Neural cell (in vitro differentiated cells): ENCODE measurements around the gene KATNAL1. TPM values are rescaled to one million over a fixed set of nuclear protein-coding genes. Genes with fewer than 3 reads are reported as not detected.
"Not testable (repeated sequence)": the region's sequence is repeated elsewhere in the genome, so short reads cannot be mapped to it uniquely, and the experiment has no call there.

Source experiments
- H2AFZ ChIP-seq: fragments of 200-600, 300-800 bp; sonication (generic), shearing (Covaris generic); 2 replicates; pipeline ENCODE4 v1.6.0; 2014; ENCODE audit warnings: low read depth, mild to moderate bottlenecking, antibody characterized with exemption, low read length, moderate library complexity
- H3F3A ChIP-seq: fragments of 200-600 bp; shearing (Covaris generic); 2 replicates; pipeline ENCODE4 v1.6.1; 2016; ENCODE audit warnings: mild to moderate bottlenecking, moderate library complexity, mixed read lengths, antibody characterized with exemption, low read length; ENCODE audit not compliant: insufficient read depth, poor library complexity, severe bottlenecking
- H3K27ac ChIP-seq: fragments of 200-600, 300-800 bp; sonication (generic), shearing (Covaris generic); 2 replicates; pipeline ENCODE4 v1.5.1; 2014; ENCODE audit warnings: mild to moderate bottlenecking, low read length, moderate library complexity
- H3K27me3 ChIP-seq: fragments of 300-800, 200-600 bp; sonication (generic), shearing (Covaris generic); 2 replicates; pipeline ENCODE4 v1.6.0; 2014; ENCODE audit warnings: mild to moderate bottlenecking, low read depth, low read length, moderate library complexity; ENCODE audit not compliant: insufficient read depth
- H3K36me3 ChIP-seq: fragments of 300-800, 200-600 bp; sonication (generic), shearing (Covaris generic); 2 replicates; pipeline ENCODE4 v1.5.1; 2014; ENCODE audit warnings: mild to moderate bottlenecking, antibody characterized with exemption, low read length, moderate library complexity; ENCODE audit not compliant: insufficient read depth
- H3K4me2 ChIP-seq: fragments of 300-800, 200-600 bp; sonication (generic), shearing (Covaris generic); 2 replicates; pipeline ENCODE4 v1.6.0; 2014; ENCODE audit warnings: mild to moderate bottlenecking, low read length
- H3K4me3 ChIP-seq: fragments of 300-800, 200-600 bp; sonication (generic), shearing (Covaris generic); 2 replicates; pipeline ENCODE4 v1.5.1; 2014; ENCODE audit warnings: mild to moderate bottlenecking, low read length, moderate library complexity
- H3K79me2 ChIP-seq: fragments of 200-600 bp; shearing (Covaris generic); replicated peaks from 2 replicates; pipeline ENCODE4 v1.6.0; 2014; ENCODE audit warnings: mild to moderate bottlenecking, low read length, moderate library complexity; ENCODE audit not compliant: insufficient read depth
- H3K9ac ChIP-seq: fragments of 300-800, 200-600 bp; sonication (generic), shearing (Covaris generic); 2 replicates; pipeline ENCODE4 v1.6.1; 2016; ENCODE audit warnings: mild to moderate bottlenecking, low read length, mixed read lengths
- H3K9me2 ChIP-seq: fragments of 200-600 bp; shearing (Covaris generic); 2 replicates; pipeline ENCODE4 v1.6.1; 2016; ENCODE audit warnings: mild to moderate bottlenecking, low read length, mixed read lengths; ENCODE audit not compliant: insufficient read depth
- H3K9me3 ChIP-seq: fragments of 200-600, 300-800 bp; sonication (generic), shearing (Covaris generic); 2 replicates; pipeline ENCODE4 v1.6.1; 2016; ENCODE audit warnings: mild to moderate bottlenecking, mixed run types, low read length, moderate library complexity, mixed read lengths
- H4K20me1 ChIP-seq: fragments of 200-600 bp; shearing (Covaris generic); 2 replicates; pipeline ENCODE4 v1.6.1; 2016; ENCODE audit warnings: mild to moderate bottlenecking, mixed run types; ENCODE audit not compliant: insufficient read depth
- CTCF ChIP-seq: fragments of 450-650 bp; IDR thresholded peaks from 2 replicates; pipeline ENCODE4 v1.5.1; 2014; ENCODE audit warnings: antibody characterized with exemption, mild to moderate bottlenecking, moderate library complexity; ENCODE audit not compliant: poor library complexity, severe bottlenecking
- EP300 ChIP-seq: fragments of 450-650 bp; conservative IDR thresholded peaks from 2 replicates; pipeline ENCODE4 v1.6.1; 2014; ENCODE audit warnings: antibody characterized with exemption, mild to moderate bottlenecking, moderate library complexity; ENCODE audit not compliant: poor library complexity, severe bottlenecking
- EZH2 ChIP-seq: fragments of 200-600, 300-800 bp; shearing (Covaris generic), sonication (generic); IDR thresholded peaks from 2 replicates; pipeline ENCODE4 v1.6.1; 2014; ENCODE audit warnings: antibody characterized with exemption, low read length, borderline replicate concordance, mild to moderate bottlenecking; ENCODE audit not compliant: insufficient read depth, poor library complexity, severe bottlenecking
- MXI1 ChIP-seq: fragments of 450-650 bp; conservative IDR thresholded peaks from 2 replicates; pipeline ENCODE4 v1.6.1; 2014; ENCODE audit warnings: antibody characterized with exemption, mild to moderate bottlenecking; ENCODE audit not compliant: poor library complexity, severe bottlenecking
- POLR2AphosphoS5 ChIP-seq: IDR thresholded peaks from 2 replicates; pipeline ENCODE4 v1.6.1; 2012
- RAD21 ChIP-seq: fragments of 450-650 bp; conservative IDR thresholded peaks from 2 replicates; pipeline ENCODE4 v1.6.1; 2014; ENCODE audit warnings: antibody characterized with exemption, mild to moderate bottlenecking, moderate library complexity
- REST ChIP-seq: IDR thresholded peaks from 2 replicates; pipeline ENCODE4 v1.6.1; 2012; ENCODE audit warnings: borderline replicate concordance
- SMC3 ChIP-seq: fragments of 450-650 bp; conservative IDR thresholded peaks from 2 replicates; pipeline ENCODE4 v1.6.1; 2014; ENCODE audit warnings: antibody characterized with exemption, mild to moderate bottlenecking, moderate library complexity; ENCODE audit not compliant: poor library complexity
- TAF1 ChIP-seq: IDR thresholded peaks from 2 replicates; pipeline ENCODE4 v1.6.1; 2012; ENCODE audit warnings: low read depth
- polyA plus RNA-seq: library from polyadenylated mRNA; depleted of rRNA; stranded (reverse); fragments of >200 nt; gene quantifications from 2 replicates; pipeline ENCODE4 v1.2.3, GENCODE V29; 2014

The KATNAL1 gene
- polyA plus RNA-seq, 1 donor from 2014 or later: 24.9 TPM

GRCh38 chr13:30268673-30269072 is 38.7 kb downstream of the KATNAL1 start:
- Histone ChIP-seq H3K4me2 (no peak overlapping the region), H3K9me3 (no peaks in the 10 kb centered on the region), H3K27me3 (no peaks in the 10 kb centered on the region), H3K27ac (no peak overlapping the region), H3K9me2 (no peaks in the 10 kb centered on the region), H3K79me2 (no peaks in the 10 kb centered on the region), H4K20me1 (no peaks in the 10 kb centered on the region), H3K4me3 (no peak overlapping the region), H3K36me3 (no peaks in the 10 kb centered on the region), H3F3A (no peaks in the 10 kb centered on the region), H3K9ac (no peak overlapping the region), H2AFZ (no peak overlapping the region)
- no peak for TF ChIP-seq EZH2
- TF ChIP-seq CTCF: no peak
- TF ChIP-seq EP300: no peak
- no peak for TF ChIP-seq SMC3
- no peak for TF ChIP-seq RAD21
- no peak for TF ChIP-seq POLR2AphosphoS5
- no peak for TF ChIP-seq TAF1
- no peak for TF ChIP-seq MXI1
- TF ChIP-seq REST: no peak

- Histone ChIP-seq H3F3A (no peaks in the 10 kb centered on the region), H2AFZ (no peak overlapping the region), H4K20me1 (no peaks in the 10 kb centered on the region), H3K79me2 (no peaks in the 10 kb centered on the region), H3K9me2 (no peaks in the 10 kb centered on the region), H3K4me3 (no peak overlapping the region), H3K9me3 (no peaks in the 10 kb centered on the region), H3K27ac (no peak overlapping the region), H3K4me2 (no peak overlapping the region), H3K36me3 (no peaks in the 10 kb centered on the region), H3K27me3 (no peaks in the 10 kb centered on the region), H3K9ac (no peak overlapping the region)
- no peak for TF ChIP-seq EP300
- no peak for TF ChIP-seq RAD21
- no peak for TF ChIP-seq REST
- no peak for TF ChIP-seq MXI1
- no peak for TF ChIP-seq SMC3
- no peak for TF ChIP-seq POLR2AphosphoS5
- TF ChIP-seq EZH2: no peak
- no peak for TF ChIP-seq TAF1
- no peak for TF ChIP-seq CTCF
Observed at GRCh38 chr13:30266756-30267155, 40.6 kb downstream of the KATNAL1 start.

- H3K4me2 ChIP-seq, H3K79me2 ChIP-seq, H3K9me2 ChIP-seq, H4K20me1 ChIP-seq, H3K9me3 ChIP-seq, H3K4me3 ChIP-seq, H3K27me3 ChIP-seq, H3K27ac ChIP-seq, H3K36me3 ChIP-seq, H3F3A ChIP-seq, H2AFZ ChIP-seq, H3K9ac ChIP-seq: not testable (repeated sequence)
Observed at GRCh38 chr13:30259149-30259733, 48.1 kb downstream of the KATNAL1 start.
